Mammary epithelial cell (primary cell): ENCODE results near the gene SRRD.

Experiments
- EZH2 ChIP-seq: IDR thresholded peaks from 2 replicates; pipeline ENCODE4 v1.6.1; 2012; ENCODE audit warnings: low read length, inconsistent platforms, borderline replicate concordance
- TF ChIP-seq, protein P1 (sequence below), 2 donors: IDR thresholded peaks in 1 of 2; conservative IDR thresholded peaks in 1 of 2; 2 replicates each; pipeline ENCODE4 v1.5.1; 2011 to 2012; ENCODE audit warnings: inconsistent platforms in 2 of 2, low read length in 2 of 2, mild to moderate bottlenecking in 2 of 2, control low read depth in 1 of 2, low read depth in 1 of 2; ENCODE audit not compliant: insufficient read depth in 1 of 2; ENCODE audit errors: extremely low read depth in 1 of 2

DNA sequence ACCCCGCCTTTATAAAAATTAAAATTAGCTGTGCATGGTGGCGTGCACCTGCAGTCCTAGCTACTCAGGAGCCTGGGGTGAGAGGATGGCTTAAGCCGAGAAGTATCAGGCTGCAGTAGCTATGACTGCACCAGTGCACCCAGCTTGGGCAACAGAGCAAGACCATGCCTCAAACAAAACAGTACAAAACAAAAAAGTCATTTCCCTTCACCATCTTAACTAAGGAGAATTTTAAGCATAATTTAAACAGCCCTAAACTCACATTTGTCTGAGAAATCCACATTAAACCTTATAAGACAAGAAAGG, 51.9 kb downstream of the SRRD start:
- no peak for TF ChIP-seq EZH2
- TF ChIP-seq, protein P1, sequence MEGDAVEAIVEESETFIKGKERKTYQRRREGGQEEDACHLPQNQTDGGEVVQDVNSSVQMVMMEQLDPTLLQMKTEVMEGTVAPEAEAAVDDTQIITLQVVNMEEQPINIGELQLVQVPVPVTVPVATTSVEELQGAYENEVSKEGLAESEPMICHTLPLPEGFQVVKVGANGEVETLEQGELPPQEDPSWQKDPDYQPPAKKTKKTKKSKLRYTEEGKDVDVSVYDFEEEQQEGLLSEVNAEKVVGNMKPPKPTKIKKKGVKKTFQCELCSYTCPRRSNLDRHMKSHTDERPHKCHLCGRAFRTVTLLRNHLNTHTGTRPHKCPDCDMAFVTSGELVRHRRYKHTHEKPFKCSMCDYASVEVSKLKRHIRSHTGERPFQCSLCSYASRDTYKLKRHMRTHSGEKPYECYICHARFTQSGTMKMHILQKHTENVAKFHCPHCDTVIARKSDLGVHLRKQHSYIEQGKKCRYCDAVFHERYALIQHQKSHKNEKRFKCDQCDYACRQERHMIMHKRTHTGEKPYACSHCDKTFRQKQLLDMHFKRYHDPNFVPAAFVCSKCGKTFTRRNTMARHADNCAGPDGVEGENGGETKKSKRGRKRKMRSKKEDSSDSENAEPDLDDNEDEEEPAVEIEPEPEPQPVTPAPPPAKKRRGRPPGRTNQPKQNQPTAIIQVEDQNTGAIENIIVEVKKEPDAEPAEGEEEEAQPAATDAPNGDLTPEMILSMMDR (conservative IDR thresholded peaks at IDR 0.05 in 1 of 2, IDR thresholded peaks at IDR 0.05 in 1 of 2; ENCODE audit: extremely low read depth in 1 of 2, insufficient read depth in 1 of 2, low read depth in 1 of 2, low read length in 2 of 2): no peak
